NB4 (cell line): ENCODE measurements around the gene FAM181A.

Source experiments
- DNase-seq: peaks from one replicate; pipeline ENCODE4 v3.0.0; 2010; ENCODE audit warnings: low read depth
- H3K4me3 ChIP-seq: one replicate; pipeline ENCODE4 v1.5.1; 2011; ENCODE audit warnings: mild to moderate bottlenecking, low read depth, low read length, moderate library complexity
- MYC ChIP-seq: IDR thresholded peaks from 2 replicates; pipeline ENCODE4 v1.6.1; 2011; ENCODE audit warnings: low read depth, low read length
- POLR2A ChIP-seq: IDR thresholded peaks from 2 replicates; pipeline ENCODE4 v1.6.1; 2011; ENCODE audit warnings: mild to moderate bottlenecking; ENCODE audit not compliant: insufficient read length; ENCODE audit errors: extremely low read depth
- TF ChIP-seq, protein P1 (sequence below): IDR thresholded peaks from 2 replicates; pipeline ENCODE4 v1.6.1; 2011; ENCODE audit warnings: low read depth, low read length
- TF ChIP-seq, protein P2 (sequence below): IDR thresholded peaks from one replicate; pipeline ENCODE4 v1.5.1; 2012; ENCODE audit warnings: low read depth, low read length

Gene FAM181A

DNA sequence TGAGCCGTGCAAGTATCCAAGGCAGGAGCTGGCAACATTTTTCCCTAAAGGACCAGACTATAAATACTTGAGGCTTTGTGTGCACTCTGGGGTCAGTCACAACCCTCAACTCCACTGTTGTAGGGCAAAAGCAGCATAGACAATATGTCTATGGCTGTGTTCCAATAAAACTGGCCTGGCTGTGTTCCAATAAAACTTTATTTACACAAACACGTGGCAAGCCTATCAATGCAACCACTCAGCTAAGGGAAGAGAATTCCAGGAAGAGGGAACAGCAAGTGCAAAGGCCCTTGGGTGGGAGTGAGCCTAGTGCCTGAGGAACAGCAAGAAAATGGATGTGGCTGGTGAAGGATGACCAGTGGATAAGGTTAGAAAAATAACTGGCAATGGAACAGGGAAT lies 11.3 kb upstream of the FAM181A start:
- DNase-seq, result no peak
- TF ChIP-seq POLR2A (no peak), MYC (no peak)
- TF ChIP-seq, protein P1, sequence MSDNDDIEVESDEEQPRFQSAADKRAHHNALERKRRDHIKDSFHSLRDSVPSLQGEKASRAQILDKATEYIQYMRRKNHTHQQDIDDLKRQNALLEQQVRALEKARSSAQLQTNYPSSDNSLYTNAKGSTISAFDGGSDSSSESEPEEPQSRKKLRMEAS, result no peak
- TF ChIP-seq, protein P2, sequence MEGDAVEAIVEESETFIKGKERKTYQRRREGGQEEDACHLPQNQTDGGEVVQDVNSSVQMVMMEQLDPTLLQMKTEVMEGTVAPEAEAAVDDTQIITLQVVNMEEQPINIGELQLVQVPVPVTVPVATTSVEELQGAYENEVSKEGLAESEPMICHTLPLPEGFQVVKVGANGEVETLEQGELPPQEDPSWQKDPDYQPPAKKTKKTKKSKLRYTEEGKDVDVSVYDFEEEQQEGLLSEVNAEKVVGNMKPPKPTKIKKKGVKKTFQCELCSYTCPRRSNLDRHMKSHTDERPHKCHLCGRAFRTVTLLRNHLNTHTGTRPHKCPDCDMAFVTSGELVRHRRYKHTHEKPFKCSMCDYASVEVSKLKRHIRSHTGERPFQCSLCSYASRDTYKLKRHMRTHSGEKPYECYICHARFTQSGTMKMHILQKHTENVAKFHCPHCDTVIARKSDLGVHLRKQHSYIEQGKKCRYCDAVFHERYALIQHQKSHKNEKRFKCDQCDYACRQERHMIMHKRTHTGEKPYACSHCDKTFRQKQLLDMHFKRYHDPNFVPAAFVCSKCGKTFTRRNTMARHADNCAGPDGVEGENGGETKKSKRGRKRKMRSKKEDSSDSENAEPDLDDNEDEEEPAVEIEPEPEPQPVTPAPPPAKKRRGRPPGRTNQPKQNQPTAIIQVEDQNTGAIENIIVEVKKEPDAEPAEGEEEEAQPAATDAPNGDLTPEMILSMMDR, result no peak

DNA sequence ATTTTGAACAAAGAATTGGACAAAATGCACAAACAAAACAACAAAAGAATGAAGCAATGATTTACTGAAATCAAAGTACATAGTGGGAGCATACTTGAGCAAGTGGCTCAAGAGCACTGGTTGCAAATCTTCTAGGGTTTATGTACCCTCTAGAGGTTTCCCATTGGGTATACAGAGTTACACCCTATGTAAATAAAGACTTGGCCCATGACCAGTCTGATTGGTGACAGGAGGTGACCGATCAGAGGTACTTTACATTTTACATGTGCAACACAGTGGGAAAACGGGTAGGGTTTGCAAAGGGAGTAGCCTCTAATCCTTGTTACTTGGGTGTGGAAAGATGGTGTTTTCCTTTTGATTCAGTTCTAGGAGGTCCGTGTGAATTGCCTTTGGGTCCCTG lies 10.6 kb upstream of the FAM181A start:
- H3K4me3 ChIP-seq, result no peak overlapping the region
- no peak for DNase-seq
- TF ChIP-seq, protein P2, result no peak

More for the DNA sequence above, 11.3 kb upstream of the FAM181A start:
- H3K4me3 ChIP-seq, result no peak overlapping the region

DNA sequence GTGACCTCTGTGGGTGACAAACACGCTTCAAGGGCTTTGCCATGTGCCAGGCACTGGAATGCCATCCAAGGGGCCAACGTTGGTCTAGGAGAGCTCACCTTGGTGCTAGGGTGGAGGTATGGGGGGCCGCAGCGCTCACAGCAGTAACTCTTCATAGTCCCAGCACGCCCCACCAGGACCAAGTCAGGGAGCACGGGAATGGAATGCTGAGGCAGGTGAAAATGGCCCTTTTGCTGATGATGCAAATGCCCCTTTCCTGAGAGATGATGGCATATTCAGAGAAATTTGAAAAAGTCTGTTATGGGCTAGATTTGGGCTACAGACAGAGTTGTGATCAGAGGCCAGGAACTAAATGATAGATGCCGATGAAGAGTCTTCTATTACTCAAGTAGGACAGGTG lies 10.0 kb upstream of the FAM181A start:
- no peak overlapping the region for H3K4me3 ChIP-seq
- TF ChIP-seq MYC (no peak), POLR2A (no peak)
- TF ChIP-seq, protein P2, result no peak
- TF ChIP-seq, protein P1, result no peak
- DNase-seq, result no peak

DNA sequence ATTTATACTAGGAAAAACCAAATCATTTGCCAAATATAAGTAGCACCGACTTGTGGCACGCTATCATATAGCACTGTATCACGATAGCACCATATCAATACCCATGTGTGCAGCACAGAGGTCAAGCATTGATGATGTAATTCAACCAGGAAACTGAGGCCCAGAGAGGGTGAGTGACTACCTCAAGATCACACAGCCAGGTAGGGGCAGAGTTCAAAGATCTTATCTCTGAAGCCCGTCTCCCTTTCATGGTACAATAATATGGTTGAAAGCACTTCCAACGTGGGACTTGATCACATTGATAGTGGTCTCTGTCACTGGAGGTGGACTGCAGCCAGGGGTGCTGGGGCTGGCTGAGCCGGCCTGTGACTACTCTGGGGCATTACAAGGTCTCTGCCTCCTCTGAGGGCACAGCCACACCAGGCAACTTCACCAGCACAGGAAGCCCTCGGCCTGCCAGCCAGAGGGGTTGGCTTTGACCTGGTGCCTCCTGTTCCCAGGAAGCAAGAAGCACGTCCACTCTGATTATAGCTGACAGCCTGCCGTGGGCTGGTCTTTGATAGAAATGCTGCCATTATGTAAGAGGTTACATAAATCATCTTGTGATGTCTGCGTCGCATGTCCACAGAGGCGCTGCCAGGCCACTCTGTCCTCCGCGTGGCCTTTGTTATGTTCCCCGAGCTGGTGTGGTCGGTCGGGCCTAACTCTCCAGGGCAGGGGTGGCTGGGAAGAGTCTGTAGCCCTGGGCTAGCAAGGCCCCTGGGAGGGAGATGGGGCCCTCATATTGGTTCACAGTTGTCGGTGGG lies 5.9 kb upstream of the FAM181A start:
- TF ChIP-seq MYC (no peak), POLR2A (no peak)
- TF ChIP-seq, protein P2, result no peak
- TF ChIP-seq, protein P1, result no peak
- H3K4me3 ChIP-seq, result no peak overlapping the region
- no peak for DNase-seq

DNA sequence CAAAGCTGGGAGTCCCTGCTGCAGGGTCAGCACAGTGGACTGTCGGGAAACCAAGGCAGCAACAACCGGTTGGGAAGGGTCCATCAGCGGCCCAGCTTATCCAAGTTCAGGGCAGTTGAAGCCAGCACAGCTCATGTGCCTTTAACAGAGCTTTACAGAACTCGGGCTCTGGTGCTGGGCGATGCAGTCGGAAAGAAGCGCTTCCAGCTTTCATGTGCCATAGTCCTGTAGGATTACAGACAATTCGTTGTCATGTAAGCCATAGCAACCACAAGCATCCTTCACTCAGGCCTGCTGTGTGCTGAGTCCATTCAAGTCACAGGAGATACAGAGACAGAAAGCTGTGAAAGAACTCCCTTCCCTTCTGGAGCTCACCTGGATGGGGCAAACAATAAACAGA lies 3.5 kb upstream of the FAM181A start:
- no peak for DNase-seq
- H3K4me3 ChIP-seq, result no peak overlapping the region
- TF ChIP-seq MYC (no peak), POLR2A (no peak)
- TF ChIP-seq, protein P1, result no peak
- TF ChIP-seq, protein P2, result no peak
